ENCODE measurements around the gene UTRN.

The UTRN gene

DNA sequence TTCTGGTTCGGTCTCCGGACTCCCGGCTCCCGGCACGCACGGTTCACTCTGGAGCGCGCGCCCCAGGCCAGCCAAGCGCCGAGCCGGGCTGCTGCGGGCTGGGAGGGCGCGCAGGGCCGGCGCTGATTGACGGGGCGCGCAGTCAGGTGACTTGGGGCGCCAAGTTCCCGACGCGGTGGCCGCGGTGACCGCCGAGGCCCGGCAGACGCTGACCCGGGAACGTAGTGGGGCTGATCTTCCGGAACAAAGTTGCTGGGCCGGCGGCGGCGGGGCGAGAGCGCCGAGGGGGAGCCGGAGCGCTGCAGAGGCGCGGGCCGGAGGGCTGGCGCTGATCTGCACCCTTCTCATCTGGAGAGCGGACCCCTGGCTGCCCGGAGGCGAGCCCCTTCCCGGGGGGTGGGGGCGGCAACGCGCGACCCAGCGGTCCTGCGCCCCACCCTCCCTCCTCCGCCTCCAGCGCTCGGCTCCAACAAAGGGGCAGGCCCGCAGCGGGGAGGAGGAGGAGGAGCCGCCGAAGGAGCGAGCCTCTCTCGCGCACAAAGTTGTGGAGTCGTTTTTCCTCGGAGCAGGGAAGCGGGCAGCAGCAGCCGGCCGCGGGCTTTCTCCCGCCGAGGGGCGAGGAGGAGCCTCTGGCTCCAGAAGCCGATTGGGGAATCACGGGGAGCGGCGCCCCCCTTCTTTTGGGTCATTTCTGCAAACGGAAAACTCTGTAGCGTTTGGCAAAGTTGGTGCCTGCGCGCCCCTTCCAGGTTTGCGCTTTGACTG, at the start of gene UTRN:
Gene UTRN, plus strand, starts transcription at position 553 of the 765 bp plus-strand sequence. CDS start 6,494 bp downstream, outside the sequence.
- TF ChIP-seq ZNF274 (IDR thresholded peaks at IDR 0.05; ENCODE audit: low read depth, low read length), result no peak
- peak within 1 kb of the TSS; percentile 93 for H3K4me3 ChIP-seq (ENCODE audit: low read length)

DNA sequence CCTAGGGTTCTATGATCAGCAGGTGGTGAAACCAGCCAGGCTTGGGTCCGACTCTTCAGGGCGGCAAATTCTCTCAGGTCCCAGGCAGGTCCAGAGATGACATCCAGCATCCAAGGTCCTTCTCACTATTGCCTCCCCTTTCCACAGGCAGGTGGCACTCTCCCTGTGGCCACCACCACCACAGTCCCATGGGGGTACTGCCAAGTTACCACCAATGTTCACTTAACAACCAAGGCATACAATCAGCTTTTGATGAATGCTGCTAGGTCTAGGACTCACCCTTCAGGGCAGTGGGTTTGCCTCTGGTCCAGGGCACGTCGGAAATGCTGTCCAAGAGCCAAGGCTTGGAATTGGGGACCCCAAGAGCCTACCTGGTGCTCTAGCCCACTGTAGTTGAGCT, 40.4 kb upstream of the UTRN start:
- H3K4me3 ChIP-seq (ENCODE audit: low read length), result no peak overlapping the region
- TF ChIP-seq ZNF274 (IDR thresholded peaks at IDR 0.05; ENCODE audit: low read depth, low read length), result no peak

DNA sequence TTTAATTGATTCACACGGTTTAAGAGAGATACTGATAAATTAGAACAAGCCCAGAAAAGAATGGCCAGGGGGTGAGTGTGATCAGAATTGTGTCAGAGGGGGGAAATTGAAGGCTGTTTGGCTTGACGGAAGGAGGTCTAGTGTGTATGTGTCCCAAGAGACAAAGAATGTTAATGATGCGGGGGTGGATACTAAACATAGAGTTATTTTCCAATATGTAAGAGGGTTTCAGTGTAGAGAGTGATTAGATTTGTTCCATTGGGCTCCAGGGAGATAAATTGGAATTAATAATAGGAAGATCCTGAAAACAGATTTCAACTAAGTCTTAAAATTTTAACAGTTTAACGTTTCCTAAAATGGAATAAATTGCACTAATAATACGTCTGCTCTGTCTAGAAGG, 38.1 kb upstream of the UTRN start:
- TF ChIP-seq ZNF274 (IDR thresholded peaks at IDR 0.05; ENCODE audit: low read depth, low read length), result no peak
- H3K4me3 ChIP-seq (ENCODE audit: low read length), result no peak overlapping the region

DNA sequence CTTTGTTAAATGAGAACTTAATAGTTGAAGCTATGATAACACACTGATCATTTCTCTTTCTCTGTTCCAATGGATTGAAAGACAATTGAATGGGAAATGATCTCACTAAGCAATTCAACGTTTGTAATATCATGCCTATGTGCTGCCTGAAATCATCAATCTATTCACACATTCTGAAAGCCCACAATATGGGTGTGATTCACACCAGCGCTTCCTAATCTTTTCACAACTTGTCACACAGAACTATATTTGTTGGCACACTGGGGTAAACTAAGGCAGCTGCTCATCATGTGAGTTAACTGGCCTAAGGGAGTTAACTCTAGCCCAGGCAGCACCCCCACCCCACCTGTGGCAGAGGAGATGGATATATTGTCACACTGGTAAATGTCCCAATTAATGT, 37.1 kb upstream of the UTRN start:
- no peak overlapping the region for H3K4me3 ChIP-seq (ENCODE audit: low read length)
- TF ChIP-seq ZNF274 (IDR thresholded peaks at IDR 0.05; ENCODE audit: low read depth, low read length), result no peak

DNA sequence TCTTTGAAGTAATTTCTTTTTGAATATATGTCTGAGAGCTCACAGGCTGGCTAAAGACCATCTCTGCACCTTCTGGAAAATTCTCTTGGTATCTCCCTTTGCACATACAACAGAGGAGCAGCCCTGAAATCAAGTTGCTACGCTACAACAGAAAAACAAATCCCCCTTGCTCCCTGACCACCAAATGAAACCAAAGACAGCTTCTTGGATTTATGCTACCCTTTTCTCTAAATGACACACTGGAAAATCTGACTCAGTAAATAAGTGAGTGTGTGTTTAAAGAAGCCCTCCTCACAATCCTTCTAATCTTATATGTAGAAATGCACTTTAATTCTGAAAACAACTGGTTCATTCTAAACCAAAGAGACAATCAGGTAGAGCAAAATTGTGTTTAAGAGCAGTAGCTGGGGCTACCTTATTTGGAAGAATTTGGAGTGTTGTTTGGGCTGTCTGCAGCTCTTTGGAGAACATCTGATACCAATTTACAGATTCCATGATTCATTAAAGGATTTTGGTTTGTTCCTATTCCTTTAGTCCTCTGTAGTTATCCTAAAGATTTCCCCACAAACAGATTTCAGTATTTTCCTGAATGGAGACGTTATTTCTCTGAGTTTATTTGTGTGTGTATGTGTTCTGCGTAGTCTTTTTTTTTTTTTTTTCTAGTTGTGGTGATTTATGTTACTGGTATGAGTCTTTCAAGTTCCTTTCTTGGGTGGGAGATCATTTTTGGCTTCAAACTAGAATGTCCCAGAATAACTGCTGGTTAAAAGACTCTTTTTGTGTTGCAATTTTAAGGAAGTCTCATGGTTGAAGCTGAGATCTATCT, 36.4 kb upstream of the UTRN start:
- no peak for TF ChIP-seq ZNF274 (IDR thresholded peaks at IDR 0.05; ENCODE audit: low read depth, low read length)
- H3K4me3 ChIP-seq (ENCODE audit: low read length), result no peak overlapping the region

DNA sequence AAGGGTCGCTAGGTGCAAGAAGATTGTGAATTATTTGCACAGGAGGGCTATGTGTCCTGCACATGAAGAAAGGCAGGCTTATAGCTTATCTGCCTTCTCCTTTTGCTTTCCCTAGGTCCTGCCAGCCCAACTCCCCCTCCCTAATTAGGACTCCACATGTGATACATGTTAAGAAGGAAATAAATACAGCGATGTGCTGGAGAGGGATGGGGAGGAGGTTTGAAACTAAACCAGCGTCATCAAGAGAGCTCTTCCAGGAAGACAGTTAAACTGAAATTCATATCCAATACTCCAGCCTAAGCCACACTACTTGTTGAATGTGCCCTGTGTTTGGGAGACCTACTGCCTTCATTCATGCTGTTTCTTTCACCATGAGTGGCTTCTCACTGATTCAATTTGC, 34.9 kb upstream of the UTRN start:
- no peak for TF ChIP-seq ZNF274 (IDR thresholded peaks at IDR 0.05; ENCODE audit: low read depth, low read length)
- H3K4me3 ChIP-seq (ENCODE audit: low read length), result no peak overlapping the region

DNA sequence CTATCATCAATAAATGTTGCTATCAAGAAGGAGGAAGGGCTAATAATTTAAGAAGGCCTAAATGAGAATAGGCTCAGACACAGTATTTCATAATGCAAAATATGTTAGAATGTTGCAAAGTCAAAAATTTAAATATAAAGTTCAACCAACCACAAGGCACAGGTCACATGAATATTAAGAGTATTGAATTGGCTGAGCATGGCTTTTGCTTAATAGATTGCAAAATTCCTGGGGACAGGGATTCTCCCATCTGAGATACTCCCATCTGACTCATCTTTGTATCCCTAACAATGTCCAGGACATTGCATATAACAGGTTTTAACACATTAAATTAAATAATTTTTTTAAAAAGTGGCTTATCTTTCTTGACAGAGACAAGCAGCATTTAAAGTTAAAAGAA, 32.9 kb upstream of the UTRN start:
- no peak for TF ChIP-seq ZNF274 (IDR thresholded peaks at IDR 0.05; ENCODE audit: low read depth, low read length)
- H3K4me3 ChIP-seq (ENCODE audit: low read length), result no peak overlapping the region

DNA sequence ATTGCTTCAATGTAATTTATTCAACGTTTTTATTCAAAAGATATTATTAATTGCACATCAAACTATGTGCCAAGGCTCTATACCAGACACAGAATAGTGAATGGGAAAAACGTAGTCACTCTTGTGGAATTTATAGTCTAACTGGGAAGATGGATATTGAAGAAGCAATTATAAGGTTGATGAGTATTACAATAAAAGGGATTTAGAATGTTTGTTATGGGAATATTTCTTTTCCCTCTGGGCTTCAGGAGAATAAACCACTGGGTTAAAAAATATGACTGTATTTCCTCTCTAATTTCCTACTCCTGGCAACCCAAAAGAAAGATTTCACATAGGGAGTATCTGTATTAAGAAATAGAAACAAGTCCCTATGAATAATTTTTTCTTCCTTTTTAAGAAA, 25.1 kb upstream of the UTRN start:
- no peak overlapping the region for H3K4me3 ChIP-seq (ENCODE audit: low read length)
- TF ChIP-seq ZNF274 (IDR thresholded peaks at IDR 0.05; ENCODE audit: low read depth, low read length), result no peak

DNA sequence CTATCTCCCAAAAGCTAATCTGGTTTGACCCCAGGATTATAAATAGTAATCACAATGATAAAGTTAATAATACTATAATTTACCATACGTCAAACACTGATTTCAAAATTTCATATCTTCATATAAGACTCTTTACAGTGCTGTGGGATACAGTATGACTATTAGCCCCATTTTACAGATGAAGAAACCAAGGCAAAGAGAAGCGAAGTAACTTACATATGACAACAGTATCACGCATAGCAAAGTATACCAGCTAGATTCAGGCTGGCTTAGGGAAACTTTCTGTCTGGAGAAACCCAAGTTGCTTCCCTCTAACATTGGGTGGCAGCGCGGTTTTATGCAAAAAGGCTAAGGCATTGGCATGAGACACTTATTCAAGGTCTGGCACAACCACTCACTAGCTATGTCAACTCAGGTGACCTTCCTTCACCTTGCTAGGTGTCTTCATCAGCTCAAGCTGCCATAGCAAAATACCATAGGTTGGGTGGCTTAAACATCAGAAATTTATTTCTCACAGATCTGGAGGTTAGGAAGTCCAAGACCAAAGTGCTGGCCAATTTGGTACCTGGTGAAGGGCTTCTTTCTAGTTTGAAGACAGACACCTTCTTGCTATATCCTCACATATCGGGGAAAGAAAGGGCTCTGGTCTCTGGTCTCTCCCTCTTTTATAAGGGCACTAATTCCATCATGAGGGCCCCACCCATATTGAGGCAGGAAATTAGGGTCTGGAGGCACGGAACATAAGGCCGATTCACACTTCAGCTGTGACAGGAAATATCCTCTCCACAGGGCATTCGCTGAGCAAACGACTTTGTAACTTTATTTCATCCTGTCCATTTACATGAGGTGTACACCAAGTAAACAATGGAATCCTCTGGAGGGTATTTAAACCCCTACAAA, 22.4 kb upstream of the UTRN start:
- TF ChIP-seq ZNF274 (IDR thresholded peaks at IDR 0.05; ENCODE audit: low read depth, low read length), result no peak
- no peak overlapping the region for H3K4me3 ChIP-seq (ENCODE audit: low read length)

DNA sequence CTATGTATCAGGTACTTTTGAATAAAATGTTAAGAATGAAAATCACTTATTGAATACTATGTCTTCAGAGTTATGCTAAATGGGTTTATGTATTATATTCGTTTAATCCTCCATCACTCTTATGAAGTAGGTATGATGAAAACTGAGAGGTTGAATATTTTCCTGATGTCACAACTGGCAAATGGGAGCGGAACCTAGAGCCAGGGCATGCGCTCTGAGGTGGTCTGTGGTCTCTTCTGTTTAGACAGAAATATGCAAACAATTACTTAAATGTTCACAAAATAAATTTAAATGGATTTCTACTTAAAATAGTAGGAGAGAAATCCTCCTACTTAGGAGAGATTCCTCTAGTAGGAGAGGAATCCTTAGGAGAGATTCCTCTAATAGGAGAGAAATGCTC, 21.3 kb upstream of the UTRN start:
- H3K4me3 ChIP-seq (ENCODE audit: low read length), result no peak overlapping the region
- TF ChIP-seq ZNF274 (IDR thresholded peaks at IDR 0.05; ENCODE audit: low read depth, low read length), result no peak

DNA sequence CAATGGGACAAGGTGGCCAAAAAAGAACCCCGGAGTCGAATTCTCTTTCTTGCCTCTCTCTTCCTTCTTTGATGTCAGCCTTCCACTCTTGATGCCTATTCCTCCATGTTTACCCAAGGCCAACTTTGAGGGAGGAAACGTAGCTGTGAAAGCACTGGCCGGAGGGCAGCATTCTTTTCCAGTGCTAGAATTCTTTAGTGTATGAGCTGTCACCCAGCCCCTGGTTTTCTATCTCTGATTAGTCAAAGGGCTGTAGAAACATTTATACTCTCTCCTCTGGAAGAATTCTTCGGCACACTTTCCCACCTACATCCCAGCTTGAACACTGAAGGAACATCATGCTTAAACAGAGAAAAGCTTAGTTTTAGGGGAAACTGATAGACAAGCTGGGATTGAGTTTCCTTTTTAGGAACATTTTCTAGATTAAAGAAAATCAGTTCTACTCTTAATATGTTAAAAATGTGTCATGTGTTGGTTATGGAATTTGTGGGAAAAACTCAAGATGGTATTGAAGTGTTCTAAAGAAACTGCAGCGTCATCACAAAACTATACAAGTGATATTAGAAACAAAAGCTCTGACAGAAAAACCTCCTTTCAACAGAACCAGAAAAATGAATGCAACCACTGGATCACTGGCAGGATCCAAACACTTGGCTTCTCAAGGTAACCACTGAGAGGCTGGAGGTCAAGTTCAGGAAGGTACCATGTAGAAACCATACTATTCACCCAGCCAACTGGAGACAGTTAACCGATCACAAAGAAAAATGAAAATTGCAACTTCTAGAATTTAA, 20.7 kb upstream of the UTRN start:
- TF ChIP-seq ZNF274 (IDR thresholded peaks at IDR 0.05; ENCODE audit: low read depth, low read length), result no peak
- H3K4me3 ChIP-seq (ENCODE audit: low read length), result no peak overlapping the region

DNA sequence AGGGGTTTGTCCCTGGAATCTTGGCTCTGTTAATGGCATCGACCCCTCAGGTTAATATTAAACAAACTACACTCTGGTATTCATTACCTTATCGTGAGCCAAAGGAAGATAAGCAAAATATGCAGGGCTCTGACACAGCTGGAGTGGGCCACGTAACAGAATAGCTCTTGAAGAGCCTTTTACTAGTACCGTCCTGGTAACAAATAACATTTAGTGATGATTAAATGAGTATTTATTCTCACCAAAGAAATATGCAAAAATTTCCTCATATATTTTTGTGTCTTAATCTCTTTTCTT, 20.1 kb upstream of the UTRN start:
- TF ChIP-seq ZNF274 (IDR thresholded peaks at IDR 0.05; ENCODE audit: low read depth, low read length), result no peak
- no peak overlapping the region for H3K4me3 ChIP-seq (ENCODE audit: low read length)

DNA sequence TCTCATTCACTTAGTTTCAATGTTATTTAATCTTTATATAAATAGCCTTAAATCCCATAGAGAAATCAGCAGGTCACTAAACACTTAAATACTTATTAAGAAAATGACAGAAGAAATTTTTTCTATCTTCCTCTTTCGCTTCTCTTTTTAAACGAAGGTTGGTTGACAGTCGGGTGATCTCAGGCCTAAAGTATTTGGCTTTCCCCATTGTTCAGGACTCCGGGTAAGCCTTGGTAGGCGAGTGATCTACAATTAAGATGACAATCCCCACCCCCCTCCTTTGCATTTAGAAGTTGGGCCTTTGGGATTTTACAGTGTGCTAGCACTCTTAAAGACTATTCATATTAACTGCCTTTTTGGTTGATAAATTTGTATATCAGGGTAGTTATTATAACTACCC, 19.7 kb upstream of the UTRN start:
- no peak overlapping the region for H3K4me3 ChIP-seq (ENCODE audit: low read length)
- TF ChIP-seq ZNF274 (IDR thresholded peaks at IDR 0.05; ENCODE audit: low read depth, low read length), result no peak
